CD14-positive monocyte (primary cell): ENCODE data around the gene TREML4. TPM values are rescaled to one million over a fixed set of nuclear protein-coding genes. Genes with fewer than 3 reads are reported as not detected.
A peak's percentile ranks its signal among the peaks of the same experiment; 100 is the strongest.
"Not testable (repeated sequence)": the region's sequence is repeated elsewhere in the genome, so short reads cannot be mapped to it uniquely, and the experiment has no call there.

Experiments
- DNase-seq, 3 donors: peaks; one replicate each; pipeline ENCODE4 v3.0.0-alpha.2; 2011 to 2022
- H2AFZ ChIP-seq: 2 replicates; pipeline ENCODE4 v1.6.0; 2012; ENCODE audit warnings: mild to moderate bottlenecking, low read depth, low read length, inconsistent platforms; ENCODE audit not compliant: insufficient read depth, poor library complexity, severe bottlenecking
- H3K27ac ChIP-seq, 2 donors: 1 replicate in 1 of 2; 2 replicates in 1 of 2; pipeline ENCODE4 v1.5.1; 2012 to 2013; ENCODE audit warnings: low read length in 2 of 2, control low read depth in 1 of 2, inconsistent platforms in 1 of 2, low read depth in 1 of 2, mild to moderate bottlenecking in 1 of 2
- H3K27me3 ChIP-seq, 2 donors: one replicate each; pipeline versions ENCODE4 v1.6.0 to v1.6.1; 2011 to 2013; ENCODE audit warnings: low read length in 2 of 2; ENCODE audit not compliant: control insufficient read depth in 2 of 2, insufficient read depth in 2 of 2
- H3K36me3 ChIP-seq, 2 donors: replicated peaks in 1 of 2; 1 replicate in 1 of 2; 2 replicates in 1 of 2; pipeline versions ENCODE4 v1.5.1 to v1.6.1; 2012 to 2013; ENCODE audit warnings: low read length in 2 of 2, control low read depth in 1 of 2, inconsistent platforms in 1 of 2, mild to moderate bottlenecking in 1 of 2; ENCODE audit not compliant: insufficient read depth in 2 of 2, control insufficient read depth in 1 of 2
- H3K4me1 ChIP-seq, 2 donors: 1 replicate in 1 of 2; 2 replicates in 1 of 2; pipeline versions ENCODE4 v1.5.1 to v1.6.1; 2012 to 2013; ENCODE audit warnings: low read length in 2 of 2, control low read depth in 1 of 2, inconsistent platforms in 1 of 2, mild to moderate bottlenecking in 1 of 2, moderate library complexity in 1 of 2; ENCODE audit not compliant: insufficient read depth in 2 of 2, control insufficient read depth in 1 of 2
- H3K4me2 ChIP-seq: replicated peaks from 2 replicates; pipeline ENCODE3; 2012; ENCODE audit warnings: low read length, moderate library complexity, mild to moderate bottlenecking; ENCODE audit not compliant: poor library complexity, severe bottlenecking; ENCODE audit errors: extremely low read depth
- H3K4me3 ChIP-seq, 3 experiments: fragments of 200-600 bp in 1 of 3; sonication (generic) in 1 of 3; replicated peaks in 1 of 3; 1 replicate in 2 of 3; 2 replicates in 1 of 3; pipeline ENCODE4 v1.5.1; 2011 to 2013; ENCODE audit warnings: low read length in 3 of 3, mild to moderate bottlenecking in 3 of 3, control low read depth in 2 of 3, low read depth in 2 of 3, inconsistent platforms in 1 of 3, moderate library complexity in 1 of 3
- H3K79me2 ChIP-seq: 2 replicates; pipeline ENCODE4 v1.6.0; 2012; ENCODE audit warnings: mild to moderate bottlenecking, control low read depth, inconsistent platforms, low read length, moderate library complexity; ENCODE audit not compliant: insufficient read depth
- H3K9ac ChIP-seq: 2 replicates; pipeline ENCODE4 v1.6.0; 2017; ENCODE audit warnings: low read length, mild to moderate bottlenecking; ENCODE audit not compliant: insufficient read depth, poor library complexity, severe bottlenecking
- H3K9me3 ChIP-seq, 2 donors: replicated peaks in 1 of 2; 1 replicate in 1 of 2; 2 replicates in 1 of 2; pipeline versions ENCODE4 v1.5.1 to v1.6.1; 2012 to 2013; ENCODE audit warnings: low read length in 2 of 2, control low read depth in 1 of 2; ENCODE audit not compliant: control insufficient read depth in 1 of 2, insufficient read depth in 1 of 2
- H4K20me1 ChIP-seq: 2 replicates; pipeline ENCODE4 v1.6.0; 2012; ENCODE audit warnings: mild to moderate bottlenecking, low read length, control low read depth, moderate library complexity; ENCODE audit not compliant: insufficient read depth
- H3K27ac Mint-ChIP-seq, 7 donors: one replicate each; pipeline ENCODE4 v1.8.0; 2020; ENCODE audit warnings: mild to moderate bottlenecking in 7 of 7, mixed read lengths in 7 of 7, moderate library complexity in 6 of 7, inconsistent platforms in 2 of 7
- H3K27me3 Mint-ChIP-seq, 3 donors: one replicate each; pipeline ENCODE4 v1.8.0; 2021 to 2022; ENCODE audit warnings: low read depth in 3 of 3, mild to moderate bottlenecking in 3 of 3, mixed read lengths in 3 of 3, moderate library complexity in 3 of 3, inconsistent platforms in 1 of 3
- H3K36me3 Mint-ChIP-seq, 2 donors: one replicate each; pipeline ENCODE4 v1.8.0; 2020; ENCODE audit warnings: mixed read lengths in 2 of 2, inconsistent platforms in 1 of 2, mild to moderate bottlenecking in 1 of 2
- H3K4me1 Mint-ChIP-seq: one replicate; pipeline ENCODE4 v1.8.0; 2020; ENCODE audit warnings: mild to moderate bottlenecking, mixed read lengths
- H3K4me3 Mint-ChIP-seq, 2 donors: one replicate each; pipeline ENCODE4 v1.8.0; 2020; ENCODE audit warnings: mild to moderate bottlenecking in 2 of 2, mixed read lengths in 2 of 2, moderate library complexity in 1 of 2
- H3K9me3 Mint-ChIP-seq, 7 donors: one replicate each; pipeline ENCODE4 v1.8.0; 2020 to 2022; ENCODE audit warnings: mixed read lengths in 7 of 7, mild to moderate bottlenecking in 6 of 7, moderate library complexity in 6 of 7, inconsistent platforms in 2 of 7
- CTCF ChIP-seq: fragments of 200-600 bp; IDR thresholded peaks from one replicate; pipeline ENCODE4 v1.8.0; 2022; ENCODE audit warnings: antibody characterized with exemption, mild to moderate bottlenecking
- WGBS: methylation state at CpG from one replicate; pipeline ENCODE4 v1.1.5; 2013; ENCODE audit warnings: missing lambda C conversion rate; ENCODE audit not compliant: insufficient coverage; 5-methylcytosine and 5-hydroxymethylcytosine counted together
- intact Hi-C, 2 donors: fragments of 100-400 bp; cut with micrococcal nuclease; formaldehyde crosslinking; loops; one replicate each; pipeline versions ENCODE4 v1.15.0 to v1.15.1; 2023
- polyA plus RNA-seq, 3 donors: library from polyadenylated mRNA; depleted of rRNA in 1 of 3; unstranded in 2 of 3; stranded (reverse) in 1 of 3; fragments of 300-500 nt in 2 of 3; fragments of >200 nt in 1 of 3; fragmentation: Illumina TruSeq in 2 of 3; gene quantifications; 1 replicate in 2 of 3; 2 replicates in 1 of 3; pipeline ENCODE4 v1.2.3, GENCODE V29; 2012 to 2021

Gene TREML4
- polyA plus RNA-seq, 3 donors: not detected

GRCh38 chr6:41187924-41188886 lies 39.9 kb upstream of the TREML4 start:
- intact Hi-C loops: loop anchor here (5.0 to 10.0 kb wide), 2 partner anchors 39 to 97 kb away; partner anchors contain the start of genes TREM1 (in 1 of the 2) and TREML4 (in 1 of the 2)
- Histone ChIP-seq H3K27ac (no peak overlapping the region), H3K79me2 (no peaks in the 10 kb centered on the region), H4K20me1 (no peaks in the 10 kb centered on the region), H2AFZ (no peak overlapping the region), H3K4me1 (peaks cover 65% of the 10 kb centered on the region in 2 donors), H3K9me3 (peaks cover 14 to 15% of the 10 kb centered on the region in 2 donors), H3K4me2 (no peak overlapping the region), H3K36me3 (no peaks in the 10 kb centered on the region), H3K9ac (no peak overlapping the region), H3K4me3 (no peak overlapping the region), H3K27me3 (no peaks in the 10 kb centered on the region)
- H3K4me1 Mint-ChIP-seq: peaks cover 68% of the 10 kb centered on the region
- H3K27ac Mint-ChIP-seq: peak overlapping the region in 4 of 7 donors; percentile 20 to 79 (median 69)
- peaks cover 11 to 17% (median 14%) of the 10 kb centered on the region in 7 donors for H3K9me3 Mint-ChIP-seq
- whole genome bisulfite sequencing: 81% methylated on average over 7 of the region's 8 CpGs
- H3K27me3 Mint-ChIP-seq: peaks cover 0 to 2% (median 0%) of the 10 kb centered on the region in 3 donors
- H3K36me3 Mint-ChIP-seq: peaks cover 7% of the 10 kb centered on the region in 2 donors
- no peak overlapping the region for H3K4me3 Mint-ChIP-seq
- DNase-seq: no peak
- no peak for TF ChIP-seq CTCF

GRCh38 chr6:41189046-41189445 lies 39.1 kb upstream of the TREML4 start:
- not testable (repeated sequence) for H3K27me3 Mint-ChIP-seq, H3K4me3 Mint-ChIP-seq, H3K4me3 ChIP-seq, H3K27ac Mint-ChIP-seq, H3K9ac ChIP-seq, H3K4me2 ChIP-seq, H4K20me1 ChIP-seq, H3K27ac ChIP-seq, H3K27me3 ChIP-seq, H3K36me3 ChIP-seq, H2AFZ ChIP-seq, H3K79me2 ChIP-seq
- H3K9me3 Mint-ChIP-seq: peaks cover 11 to 17% (median 14%) of the 10 kb centered on the region in 7 donors
- H3K4me1 Mint-ChIP-seq: peaks cover 61% of the 10 kb centered on the region
- DNase-seq: peak in 1 of 3 donors; percentile 21
- intact Hi-C loops: loop anchor here (5.0 to 10.0 kb wide), 2 partner anchors 38 to 96 kb away; partner anchors contain the start of genes TREM1 (in 1 of the 2) and TREML4 (in 1 of the 2)
- H3K36me3 Mint-ChIP-seq: peaks cover 7 to 10% of the 10 kb centered on the region in 2 donors
- Histone ChIP-seq H3K4me1 (peaks cover 57% of the 10 kb centered on the region in 2 donors), H3K9me3 (peaks cover 14 to 15% of the 10 kb centered on the region in 2 donors)
